NCI-H1417 treated with DMSO at 0.1 percent for 48 hours (cell line): ENCODE measurements around the gene BCOR.

Source experiments
- DNase-seq: peaks from one replicate; lab custom pipeline; 2025; lab: John Stamatoyannopoulos, UW

Gene BCOR

GRCh38 chrX:40019541-40019940 lies 78.2 kb downstream of the BCOR start:
- no peak for DNase-seq

- DNase-seq, result no peak
Observed at GRCh38 chrX:40018041-40018440, 79.7 kb downstream of the BCOR start.

GRCh38 chrX:40016749-40017148 lies 81.0 kb downstream of the BCOR start:
- no peak for DNase-seq

DNA sequence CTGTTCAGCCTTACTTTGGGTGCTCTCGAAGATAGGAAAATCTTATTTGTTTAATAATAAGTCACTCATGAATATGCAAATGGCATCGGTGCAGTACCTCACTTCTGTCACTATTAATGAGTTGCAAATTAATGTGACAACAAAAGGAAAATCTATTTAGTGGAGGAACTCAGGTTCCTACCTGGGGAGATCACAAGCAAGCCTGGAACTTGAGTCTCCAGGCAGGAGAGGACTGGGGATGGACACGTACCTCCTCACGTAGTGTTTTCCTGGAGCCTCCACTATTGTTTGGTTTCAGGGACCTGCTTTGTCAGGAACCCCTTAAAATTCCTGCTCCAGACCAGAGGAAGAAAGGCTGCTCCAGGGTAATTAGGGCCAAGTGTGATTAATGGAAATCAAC lies 82.1 kb downstream of the BCOR start:
- DNase-seq, result no peak

- peak; percentile 53 for DNase-seq
Observed at GRCh38 chrX:40013266-40014195, 84.2 kb downstream of the BCOR start.

DNA sequence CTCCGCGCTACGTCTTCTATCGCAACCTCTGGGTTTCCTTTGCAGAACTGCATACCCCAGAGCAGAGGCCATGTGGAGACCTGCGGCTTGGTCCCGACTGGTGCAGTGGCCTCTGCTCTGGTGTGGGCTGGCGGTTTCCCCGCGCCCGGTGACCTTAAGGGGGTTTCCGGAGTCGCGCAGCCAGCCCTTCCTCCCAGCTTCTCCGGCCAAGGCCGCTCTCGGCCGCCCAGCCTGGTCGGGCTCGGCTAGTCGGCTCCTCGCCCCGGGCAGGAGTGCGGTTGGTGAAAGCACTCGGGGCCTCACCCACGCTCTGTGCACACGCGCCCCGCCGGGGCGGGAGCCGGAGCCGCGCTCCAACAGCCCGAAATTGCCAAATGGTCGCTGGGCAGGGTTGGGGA lies 84.9 kb downstream of the BCOR start:
- DNase-seq, result no peak

DNA sequence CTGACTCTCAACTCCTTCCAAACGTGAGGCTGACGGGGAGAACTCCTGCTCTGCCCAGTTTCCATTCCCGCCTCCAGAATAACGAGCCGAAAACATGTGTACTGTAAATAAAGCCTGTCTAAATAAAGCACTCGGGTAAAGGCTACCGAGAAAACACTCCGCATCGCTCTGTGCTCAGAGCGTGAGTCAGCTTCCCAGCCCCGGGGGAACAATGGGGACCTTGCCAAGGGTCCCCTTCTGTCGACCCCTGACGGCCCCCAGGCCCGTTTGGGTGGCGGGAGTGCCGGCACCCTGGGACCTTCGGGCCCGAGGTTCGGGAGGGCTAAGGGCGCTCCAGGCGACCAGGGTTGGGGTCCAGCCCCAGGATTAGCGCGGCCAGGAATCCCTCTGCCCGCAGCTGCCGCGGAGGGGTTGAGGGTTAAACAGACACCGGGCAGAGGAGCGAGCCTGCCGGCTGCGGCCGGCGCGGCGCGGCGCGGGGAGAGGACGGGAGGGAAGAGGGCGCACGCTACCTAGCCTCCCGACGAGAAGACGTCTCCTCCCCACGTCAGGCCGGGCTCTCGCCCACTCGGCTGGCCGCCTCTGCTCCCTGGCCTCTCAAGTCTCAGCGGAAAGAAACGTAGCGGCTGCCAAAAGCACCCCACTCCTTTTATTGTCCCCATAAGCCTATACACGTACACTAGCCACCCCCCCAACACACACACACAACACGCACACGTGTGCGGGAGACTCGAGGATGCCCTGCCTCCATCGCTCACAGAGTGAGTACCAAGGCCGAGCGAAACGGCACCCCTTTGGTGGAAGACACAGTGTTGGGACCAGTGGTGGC lies 85.5 kb downstream of the BCOR start:
- DNase-seq, result no peak

GRCh38 chrX:40011322-40012038 lies 86.3 kb downstream of the BCOR start:
- no peak for DNase-seq

- DNase-seq, result no peak
Observed at GRCh38 chrX:40010550-40011321, 87.0 kb downstream of the BCOR start.

DNA sequence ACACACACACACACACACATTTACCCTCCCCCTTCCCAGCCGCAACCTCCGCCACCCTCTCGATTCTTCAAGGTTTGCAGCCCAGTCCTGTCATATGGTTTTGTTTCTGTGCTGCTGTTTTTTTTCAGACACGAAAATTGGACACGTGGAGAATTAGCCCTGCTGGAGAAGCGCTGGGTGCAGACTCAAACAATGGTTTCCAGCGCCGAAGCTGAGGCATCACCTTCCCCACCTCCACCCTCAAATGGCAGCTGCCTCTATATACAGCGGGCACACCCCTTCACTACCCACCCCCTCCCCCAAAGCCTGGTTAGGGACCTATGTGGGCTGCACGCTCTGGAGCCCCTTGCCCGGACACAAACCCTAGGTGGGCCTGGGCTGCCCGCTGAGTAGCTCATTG lies 87.9 kb downstream of the BCOR start:
- DNase-seq, result no peak

- no peak for DNase-seq
Observed at GRCh38 chrX:40009462-40009851, 88.3 kb downstream of the BCOR start.

DNA sequence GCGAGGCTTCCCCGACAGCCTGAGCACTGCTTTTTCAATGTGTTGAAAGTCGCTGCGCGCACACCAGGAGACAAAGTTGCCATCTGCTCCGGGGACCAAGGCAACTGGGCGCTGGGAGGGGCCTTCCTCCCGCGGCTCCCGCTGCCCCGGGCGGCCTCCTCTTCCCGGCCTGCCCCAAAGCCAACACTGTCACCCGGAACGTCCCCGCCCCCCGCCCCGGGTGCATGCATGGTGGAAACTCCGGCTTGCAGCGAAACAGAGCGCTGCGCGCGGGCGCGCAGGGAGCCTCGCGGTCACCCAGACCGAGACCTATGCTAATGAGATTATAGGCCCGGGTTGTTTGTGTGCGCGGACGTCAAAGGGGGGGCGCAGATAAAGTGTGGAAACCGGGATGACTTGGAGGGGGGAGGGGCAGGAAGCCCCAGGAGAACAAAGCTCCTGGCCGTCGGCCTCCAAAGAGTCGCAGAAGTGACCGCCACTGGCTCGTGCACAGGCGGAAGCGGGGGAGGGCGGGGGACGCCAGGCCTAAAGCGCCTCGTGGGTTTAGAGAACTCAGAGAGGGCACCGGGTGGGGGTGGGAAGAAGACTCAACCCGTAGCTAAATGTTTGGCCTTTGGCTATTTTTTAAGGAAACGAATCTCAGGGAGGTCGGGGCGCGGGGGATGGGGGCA lies 88.8 kb downstream of the BCOR start:
- peak; percentile 82 for DNase-seq

DNA sequence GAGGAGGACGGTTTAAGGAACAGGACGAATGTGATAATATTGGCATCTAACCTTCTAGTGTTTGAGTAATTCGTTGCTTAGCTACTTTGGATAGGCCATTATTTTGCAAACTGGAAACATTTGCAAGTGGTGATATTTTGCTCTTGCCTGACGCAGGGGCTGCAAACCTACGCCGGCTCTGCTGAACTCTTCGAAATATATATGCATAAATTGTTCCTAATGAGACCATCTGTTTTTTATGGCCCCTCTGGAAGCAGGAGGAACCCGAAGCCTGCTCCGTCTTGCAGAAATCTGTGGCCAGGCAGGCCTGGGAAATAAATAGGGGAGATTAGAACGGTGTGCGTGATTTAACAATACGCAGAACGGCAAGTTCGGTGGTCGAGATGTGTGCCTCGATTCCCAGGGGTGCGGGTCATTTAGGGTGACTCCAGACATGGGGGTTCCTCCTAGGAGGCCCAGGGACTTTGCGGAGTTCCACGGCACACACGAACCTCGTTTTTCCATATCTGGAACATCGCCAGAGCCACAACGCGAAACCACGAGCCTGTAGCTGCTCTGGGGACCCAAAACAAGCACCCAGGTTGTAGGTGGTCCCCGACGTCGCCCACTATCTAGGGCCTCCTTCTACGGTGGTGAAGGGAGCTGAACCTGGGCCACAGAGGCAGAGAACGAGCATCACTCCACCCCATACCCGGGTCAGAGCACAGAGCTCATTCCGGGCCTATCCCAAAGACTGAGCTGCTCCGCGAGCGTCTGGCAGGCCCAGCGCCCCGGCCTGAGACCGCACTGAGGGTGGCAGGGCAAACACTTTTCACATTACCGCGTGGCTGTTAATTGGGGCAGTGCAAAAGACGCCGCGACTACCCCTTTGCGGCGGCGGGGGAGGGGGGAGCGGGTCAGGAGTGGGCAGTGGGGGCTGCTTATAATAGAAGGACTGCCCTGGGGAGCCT lies 89.7 kb downstream of the BCOR start:
- DNase-seq, result no peak

DNA sequence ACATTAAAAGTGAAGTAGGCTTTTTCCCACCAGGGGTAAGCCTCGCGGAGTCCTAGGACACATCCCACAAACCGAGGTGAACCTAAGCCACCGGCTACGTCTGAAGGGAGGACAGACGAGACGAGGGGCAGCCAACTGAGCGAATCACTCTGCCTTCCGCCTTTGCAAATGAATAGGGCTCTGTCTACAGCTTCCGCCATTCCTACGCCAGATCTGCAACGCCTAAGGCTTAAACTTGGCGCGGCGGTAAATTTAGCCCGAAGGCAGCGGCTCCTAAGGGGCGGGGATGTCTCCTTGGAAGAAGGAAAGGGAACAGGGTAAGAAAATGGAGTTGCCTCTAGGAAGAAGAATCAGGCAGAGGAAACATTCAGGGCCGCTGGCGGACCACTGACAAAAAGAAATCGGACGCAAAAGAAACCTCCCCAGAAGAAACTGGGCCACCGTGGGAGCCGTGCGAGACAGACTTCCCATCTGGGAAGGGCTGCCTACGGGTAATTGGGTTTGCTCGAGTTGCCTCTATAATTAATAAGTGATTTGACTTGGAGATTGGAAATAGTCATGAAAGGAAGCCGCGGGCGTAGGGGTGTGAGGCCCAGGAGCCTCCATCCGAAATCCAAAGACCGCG lies 90.5 kb downstream of the BCOR start:
- no peak for DNase-seq

- no peak for DNase-seq
Observed at GRCh38 chrX:40006106-40007017, 91.4 kb downstream of the BCOR start.

- DNase-seq, result no peak
Observed at GRCh38 chrX:40005292-40006011, 92.3 kb downstream of the BCOR start.

DNA sequence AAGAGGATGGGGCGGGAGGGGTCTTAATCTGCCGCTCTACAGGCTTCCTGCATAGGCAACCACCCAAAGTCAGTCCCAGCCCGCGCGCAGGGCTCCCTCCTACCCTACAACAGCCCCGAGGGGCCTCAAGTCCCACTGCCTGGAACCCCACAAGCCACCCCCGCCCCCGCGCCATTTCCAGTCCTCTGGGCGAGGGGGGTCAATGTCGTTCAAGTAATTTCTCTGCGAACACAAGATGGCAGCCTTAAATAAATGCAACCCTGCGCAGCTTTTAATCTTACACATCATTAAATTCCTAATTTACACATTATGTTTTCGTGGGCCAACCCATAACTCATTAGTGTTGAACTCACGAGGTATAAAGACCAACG lies 92.9 kb downstream of the BCOR start:
- DNase-seq, result no peak

DNA sequence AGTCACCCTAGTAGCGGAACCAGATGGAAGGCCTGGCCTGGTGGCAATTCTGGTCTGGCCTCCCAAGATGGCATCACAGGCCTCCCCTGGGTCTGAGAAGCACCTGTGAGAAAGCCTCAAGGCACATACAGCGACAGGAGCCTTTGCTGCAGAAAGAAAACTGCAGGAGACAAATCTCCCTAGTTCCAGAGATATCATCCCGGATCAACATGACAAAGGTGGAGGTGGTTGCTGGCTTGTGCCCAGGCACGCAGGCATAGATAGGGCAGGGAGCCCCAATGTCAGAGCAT lies 93.6 kb downstream of the BCOR start:
- no peak for DNase-seq
